ENCODE data around the gene AHI1. TPM values are rescaled to one million over a fixed set of nuclear protein-coding genes. Genes with fewer than 3 reads are reported as not detected.

The AHI1 gene
- total RNA-seq, 1 donor from 2014 or later: 21.0 TPM

GRCh38 chr6:135479601-135480000 lies 17.9 kb downstream of the AHI1 start:
- H3K36me3 Mint-ChIP-seq (ENCODE audit: low read depth): peaks cover 55% of the 10 kb centered on the region
- CTCF ChIA-PET: no interaction called here
- H3K4me3 Mint-ChIP-seq: no peak overlapping the region
- no peak for TF ChIP-seq CTCF (IDR thresholded peaks at IDR 0.05)
- intact Hi-C loops (cut with micrococcal nuclease): no loop called here
- H3K9me3 Mint-ChIP-seq: peaks cover 23% of the 10 kb centered on the region
- no peak for DNase-seq
- POLR2A ChIA-PET: no interaction called here
- H3K27ac Mint-ChIP-seq: no peak overlapping the region
- no peaks in the 10 kb centered on the region for H3K27me3 Mint-ChIP-seq
- ATAC-seq (ENCODE audit: low read depth): no peak
- H3K4me1 Mint-ChIP-seq: no peaks in the 10 kb centered on the region

- Mint-ChIP-seq H3K36me3 (ENCODE audit: low read depth) (peaks cover 47% of the 10 kb centered on the region), H3K4me1 (no peaks in the 10 kb centered on the region), H3K9me3 (peaks cover 19% of the 10 kb centered on the region), H3K27me3 (no peaks in the 10 kb centered on the region), H3K4me3 (no peak overlapping the region), H3K27ac (no peak overlapping the region)
- DNase-seq: no peak
- intact Hi-C loops (cut with micrococcal nuclease): no loop called here
- no peak for TF ChIP-seq CTCF (IDR thresholded peaks at IDR 0.05)
- ATAC-seq (ENCODE audit: low read depth): no peak
- ChIA-PET CTCF (no interaction called here), POLR2A (no interaction called here)
These were observed 18.9 kb downstream of the AHI1 start for GRCh38 chr6:135478626-135479025.

DNA sequence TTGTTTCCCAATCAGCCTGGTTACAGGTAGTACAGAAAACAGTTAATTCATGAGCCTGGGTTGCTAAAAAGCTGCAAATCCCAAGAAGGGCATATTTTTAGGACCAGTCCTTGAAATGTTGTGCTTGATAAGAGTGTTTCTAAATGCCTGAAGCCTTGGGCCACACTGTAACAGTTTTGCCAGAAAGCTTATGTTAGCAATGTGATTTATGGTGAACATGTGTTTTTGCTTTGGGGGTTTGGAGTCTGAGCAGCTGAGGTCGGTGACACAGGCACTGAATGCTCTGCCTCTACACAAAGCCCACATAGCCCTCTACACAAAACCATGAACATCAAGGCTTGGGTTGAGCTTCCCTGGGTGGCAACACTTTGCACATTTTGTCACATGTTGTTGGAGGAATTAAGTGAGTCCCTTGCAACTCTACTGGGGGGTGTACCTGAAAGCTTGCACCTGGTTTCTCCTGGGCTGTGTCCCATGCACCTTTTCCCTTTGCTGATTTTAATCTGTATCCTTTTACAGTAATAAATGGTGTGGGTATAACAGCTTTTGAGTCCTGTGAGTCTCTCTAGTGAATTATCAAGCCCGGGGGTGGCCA lies 22.2 kb downstream of the AHI1 start:
- intact Hi-C loops (cut with micrococcal nuclease): no loop called here
- Mint-ChIP-seq H3K4me3 (no peak overlapping the region), H3K36me3 (ENCODE audit: low read depth) (peaks cover 29% of the 10 kb centered on the region), H3K27ac (no peak overlapping the region), H3K4me1 (no peaks in the 10 kb centered on the region), H3K27me3 (no peaks in the 10 kb centered on the region), H3K9me3 (peaks cover 14% of the 10 kb centered on the region)
- DNase-seq (no peak), ATAC-seq (ENCODE audit: low read depth) (no peak)
- TF ChIP-seq CTCF (IDR thresholded peaks at IDR 0.05): no peak
- POLR2A ChIA-PET: no interaction called here
- CTCF ChIA-PET: no interaction called here

DNA sequence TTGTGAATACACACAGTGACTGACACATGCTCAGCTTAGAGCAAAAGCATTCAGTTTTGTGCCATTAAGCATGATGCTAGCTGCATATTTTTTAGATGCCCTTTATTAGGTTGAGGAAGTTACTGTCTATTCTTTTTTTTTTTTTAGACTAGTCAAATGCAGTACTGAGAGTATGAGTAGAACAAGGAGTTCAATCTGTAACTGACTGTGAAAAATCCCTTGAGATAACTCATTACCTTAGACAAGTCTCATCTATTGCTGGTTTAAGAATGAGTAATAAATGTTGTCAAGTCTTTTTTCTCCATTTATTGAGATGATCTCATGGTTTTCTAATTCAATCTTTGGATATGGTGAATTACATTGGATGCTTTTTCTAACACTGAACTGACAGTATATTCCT lies 23.2 kb downstream of the AHI1 start:
- Mint-ChIP-seq H3K4me1 (no peaks in the 10 kb centered on the region), H3K27me3 (no peaks in the 10 kb centered on the region), H3K4me3 (no peak overlapping the region), H3K36me3 (ENCODE audit: low read depth) (peaks cover 22% of the 10 kb centered on the region), H3K9me3 (peaks cover 11% of the 10 kb centered on the region), H3K27ac (no peak overlapping the region)
- ATAC-seq (ENCODE audit: low read depth): no peak
- no peak for DNase-seq
- no peak for TF ChIP-seq CTCF (IDR thresholded peaks at IDR 0.05)
- intact Hi-C loops (cut with micrococcal nuclease): no loop called here
- ChIA-PET POLR2A (no interaction called here), CTCF (no interaction called here)

DNA sequence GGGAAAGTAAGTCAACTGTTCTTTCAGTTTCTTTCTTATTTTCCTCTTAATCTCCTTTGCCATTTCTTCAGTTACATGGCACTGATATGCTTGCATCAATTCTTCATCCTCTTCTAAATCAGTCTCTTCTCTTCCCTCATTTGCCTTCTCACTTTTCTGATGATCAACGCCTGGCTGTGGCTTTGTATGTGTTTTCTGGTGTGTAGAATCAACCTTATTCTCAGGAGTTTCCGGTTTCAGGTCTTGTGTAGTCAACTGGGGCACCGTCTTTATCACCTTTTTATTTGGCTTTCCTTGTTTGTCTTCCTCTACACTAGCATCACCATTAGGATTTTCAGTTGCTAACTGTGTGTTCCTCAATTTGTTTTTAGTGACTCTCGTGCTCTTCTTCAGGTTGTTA lies 31.6 kb downstream of the AHI1 start:
- ChIA-PET POLR2A (no interaction called here), CTCF (no interaction called here)
- H3K4me3 Mint-ChIP-seq: no peak overlapping the region
- peaks cover 13% of the 10 kb centered on the region for H3K4me1 Mint-ChIP-seq
- no peak for TF ChIP-seq CTCF (IDR thresholded peaks at IDR 0.05)
- no peaks in the 10 kb centered on the region for H3K9me3 Mint-ChIP-seq
- DNase-seq (no peak), ATAC-seq (ENCODE audit: low read depth) (no peak)
- H3K27me3 Mint-ChIP-seq: no peaks in the 10 kb centered on the region
- peaks cover 13% of the 10 kb centered on the region for H3K36me3 Mint-ChIP-seq (ENCODE audit: low read depth)
- no peak overlapping the region for H3K27ac Mint-ChIP-seq
- intact Hi-C loops (cut with micrococcal nuclease): loop anchor here (2.0 kb wide), 1 partner anchor 31 kb away; the partner anchor contains the start of gene AHI1
